GM10266 (cell line): ENCODE data around the gene ETV6.

Experiments
- DNase-seq: peaks from one replicate; pipeline ENCODE4 v3.0.0; 2012; ENCODE audit errors: extremely low spot score
- CTCF ChIP-seq: IDR thresholded peaks from 2 replicates; pipeline ENCODE4 v1.5.1; 2012; ENCODE audit warnings: mild to moderate bottlenecking, low read depth; ENCODE audit not compliant: control insufficient read depth, insufficient read depth; ENCODE audit errors: missing control alignments

Gene ETV6

GRCh38 chr12:11701433-11701832 lies 52.0 kb downstream of the ETV6 start:
- DNase-seq = no peak
- TF ChIP-seq CTCF = no peak

- TF ChIP-seq CTCF = peak; percentile 0
- peak; percentile 42 for DNase-seq
Measured at GRCh38 chr12:11702959-11703358, 53.5 kb downstream of the ETV6 start.

- TF ChIP-seq CTCF = no peak
- no peak for DNase-seq
Measured at GRCh38 chr12:11703378-11703777, 53.9 kb downstream of the ETV6 start.

GRCh38 chr12:11704089-11704488 lies 54.6 kb downstream of the ETV6 start:
- DNase-seq = no peak
- no peak for TF ChIP-seq CTCF

GRCh38 chr12:11705010-11705409 lies 55.5 kb downstream of the ETV6 start:
- TF ChIP-seq CTCF = no peak
- DNase-seq = no peak

- no peak for TF ChIP-seq CTCF
- no peak for DNase-seq
Measured at GRCh38 chr12:11706509-11707379, 57.3 kb downstream of the ETV6 start.

- no peak for DNase-seq
- no peak for TF ChIP-seq CTCF
Measured at GRCh38 chr12:11707535-11707934, 58.1 kb downstream of the ETV6 start.
